NCI-H128 (cell line): Measurements from ENCODE around the gene PSORS1C1.
A peak's percentile ranks its signal among the peaks of the same experiment; 100 is the strongest.
"Not testable (repeated sequence)": the region's sequence is repeated elsewhere in the genome, so short reads cannot be mapped to it uniquely, and the experiment has no call there.

Source experiments
- DNase-seq: peaks from one replicate; lab custom pipeline; 2025; ENCODE audit not compliant: unreplicated experiment; lab: John Stamatoyannopoulos, UW

The PSORS1C1 gene

GRCh38 chr6:31114541-31114878, at the start of gene PSORS1C1:
Gene PSORS1C1, plus strand, starts transcription at chr6:31114800. Its CDS starts 14,833 bp downstream, at chr6:31129633.
- DNase-seq: no peak

GRCh38 chr6:31065556-31065955, 49.0 kb upstream of the PSORS1C1 start:
- DNase-seq: no peak

GRCh38 chr6:31067028-31067427, 47.6 kb upstream of the PSORS1C1 start:
- DNase-seq: not testable (repeated sequence)

- not testable (repeated sequence) for DNase-seq
Observed at GRCh38 chr6:31067891-31068668, 46.5 kb upstream of the PSORS1C1 start.

- no peak for DNase-seq
Observed at GRCh38 chr6:31068669-31069340, 45.8 kb upstream of the PSORS1C1 start.

GRCh38 chr6:31070711-31071197, 43.8 kb upstream of the PSORS1C1 start:
- no peak for DNase-seq

GRCh38 chr6:31074401-31074800, 40.2 kb upstream of the PSORS1C1 start:
- no peak for DNase-seq

- no peak for DNase-seq
Observed at GRCh38 chr6:31075528-31075927, 39.1 kb upstream of the PSORS1C1 start.

GRCh38 chr6:31076611-31077010, 38.0 kb upstream of the PSORS1C1 start:
- DNase-seq: no peak

- DNase-seq: peak; percentile 11
Observed at GRCh38 chr6:31079656-31080261, 34.8 kb upstream of the PSORS1C1 start.

- no peak for DNase-seq
Observed at GRCh38 chr6:31081872-31082271, 32.7 kb upstream of the PSORS1C1 start.

GRCh38 chr6:31083742-31084354, 30.8 kb upstream of the PSORS1C1 start:
- DNase-seq: no peak

GRCh38 chr6:31086788-31087440, 27.7 kb upstream of the PSORS1C1 start:
- DNase-seq: no peak

GRCh38 chr6:31087494-31088089, 27.0 kb upstream of the PSORS1C1 start:
- peak; percentile 83 for DNase-seq

- no peak for DNase-seq
Observed at GRCh38 chr6:31090275-31090972, 24.2 kb upstream of the PSORS1C1 start.

GRCh38 chr6:31090973-31091364, 23.6 kb upstream of the PSORS1C1 start:
- no peak for DNase-seq

GRCh38 chr6:31091680-31092079, 22.9 kb upstream of the PSORS1C1 start:
- DNase-seq: no peak

GRCh38 chr6:31092238-31092637, 22.4 kb upstream of the PSORS1C1 start:
- no peak for DNase-seq

GRCh38 chr6:31092769-31093505, 21.7 kb upstream of the PSORS1C1 start:
- no peak for DNase-seq
